Heart left ventricle (tissue), 16 donors: ENCODE measurements around the gene GTF2F1. TPM values are rescaled to one million over a fixed set of nuclear protein-coding genes. Genes with fewer than 3 reads are reported as not detected.
"Not testable (repeated sequence)": the region's sequence is repeated elsewhere in the genome, so short reads cannot be mapped to it uniquely, and the experiment has no call there.

Experiments
- ATAC-seq, 4 donors: fragments of 200-7000 bp; cut with Tn5 transposase; one replicate each; pipeline ENCODE4 v1.9.1; 2020 to 2022; ENCODE audit warnings: moderate library complexity in 4 of 4, mild to moderate bottlenecking in 3 of 4, moderate number of reproducible peaks in 1 of 4
- DNase-seq, 5 donors: peaks; one replicate each; pipeline ENCODE4 v3.0.0-alpha.2; 2020
- H3K27ac ChIP-seq, 12 donors: fragments of 200-600 bp; sonication (generic) in 4 of 12; one replicate each; pipeline versions ENCODE4 v1.5.0 to v1.8.0; 2016 to 2022; ENCODE audit warnings: mild to moderate bottlenecking in 2 of 12
- H3K27me3 ChIP-seq, 9 donors: fragments of 200-600 bp; sonication (generic) in 2 of 9; one replicate each; pipeline versions ENCODE4 v1.5.1 to v1.8.0; 2016 to 2022; ENCODE audit warnings: mild to moderate bottlenecking in 3 of 9
- H3K36me3 ChIP-seq, 9 donors: fragments of 200-600 bp; sonication (generic) in 2 of 9; one replicate each; pipeline versions ENCODE4 v1.5.0 to v1.8.0; 2018 to 2022; ENCODE audit warnings: mild to moderate bottlenecking in 2 of 9
- H3K4me1 ChIP-seq, 12 donors: fragments of 200-600 bp; sonication (generic) in 4 of 12; one replicate each; pipeline versions ENCODE4 v1.5.0 to v1.8.0; 2016 to 2022; ENCODE audit warnings: mild to moderate bottlenecking in 3 of 12
- H3K4me3 ChIP-seq, 12 donors: fragments of 200-600 bp; sonication (generic) in 4 of 12; one replicate each; pipeline versions ENCODE4 v1.5.0 to v1.8.0; 2017 to 2022; ENCODE audit warnings: mild to moderate bottlenecking in 9 of 12, moderate library complexity in 4 of 12
- H3K9me3 ChIP-seq, 12 donors: fragments of 200-600 bp; sonication (generic) in 4 of 12; one replicate each; pipeline versions ENCODE4 v1.5.0 to v1.8.0; 2016 to 2022; ENCODE audit warnings: mild to moderate bottlenecking in 1 of 12
- POLR2A ChIP-seq, 2 donors: fragments of 450-650 bp; IDR thresholded peaks; one replicate each; pipeline ENCODE4 v1.6.1; 2017; ENCODE audit warnings: antibody characterized with exemption in 2 of 2, mild to moderate bottlenecking in 2 of 2, moderate library complexity in 2 of 2
- WGBS, 4 donors: extraction: QIAGEN DNeasy Blood & Tissue Kit in 2 of 4; methylation state at CpG; one replicate each; pipeline versions ENCODE4 v1.1.5 to v1.1.7; 2013 to 2018; 5-methylcytosine and 5-hydroxymethylcytosine counted together
- intact Hi-C, 10 donors: fragments of 100-400 bp; cut with DNase I; formaldehyde crosslinking; loops; one replicate each; pipeline versions ENCODE4 v1.11.1 to v1.14.2; 2022
- polyA plus RNA-seq, 2 donors: library from polyadenylated mRNA; stranded (reverse); fragments of 200-250 nt; gene quantifications; one replicate each; pipeline ENCODE4 v1.2.3, GENCODE V29; 2013
- total RNA-seq, 9 donors: library from RNA; depleted of rRNA in 2 of 9; stranded (reverse); fragments of >200 nt in 2 of 9; fragmentation: NEBNext Ultra II Directional in 3 of 9; extraction: Animal tissue kit (Norgen Biotek cat#: 25700) in 3 of 9; gene quantifications; one replicate each; pipeline versions ENCODE4 v1.1.0 to v1.2.4, GENCODE V29; 2016 to 2023
- TF ChIP-seq, protein P1 (sequence below), 12 donors: fragments of 200-600 bp; sonication (generic) in 4 of 12; IDR thresholded peaks; one replicate each; pipeline versions ENCODE4 v1.5.0 to v1.8.0; 2018 to 2022; ENCODE audit warnings: antibody characterized with exemption in 12 of 12, mild to moderate bottlenecking in 5 of 12
- donor health status: ischemic (EF 13 %, LVEDD 7.1; RV severe dilation, severe dysfunction).
- donor health status: healthy with polysubstance abuse.
- donor health status: DM: no; HTN: yes; CAD: no.
- donor health status: DM: no; HTN: no; CAD: no.
- donor health status: ischemic (EF 25% LVEDD 6.9; RV normal size, moderate dysfunction).
- donor health status: ischemic (EF 25% LVEDD 5.7; RV mildly dilated, moderate dysfunction).
- donor health status: healthy.
- donor health status: DM: yes; HTN: yes; CAD: no.
- donor health status: ischemic (EF 35%, LVEDD 5.7; RV mildly dilated, moderate dysfunction).
- donor health status: nonischemic (EF 11% LVEDD 7.7; RV severe dilation, severe dysfunction).
- donor health status: DM: yes; HTN: yes; CAD: no.
- donor health status: PGD.
- donor health status: ischemic (EF 29% LVEDD 5.4; RV normal size, mild dysfunction).
- donor health status: nonischemic (EF 23%, LVEDD 6.1; RV moderate dilation, normal function).

GTF2F1 gene
- total and polyA plus RNA-seq, 11 donors, result 20.8 to 58.2 (median 29.8) TPM

DNA sequence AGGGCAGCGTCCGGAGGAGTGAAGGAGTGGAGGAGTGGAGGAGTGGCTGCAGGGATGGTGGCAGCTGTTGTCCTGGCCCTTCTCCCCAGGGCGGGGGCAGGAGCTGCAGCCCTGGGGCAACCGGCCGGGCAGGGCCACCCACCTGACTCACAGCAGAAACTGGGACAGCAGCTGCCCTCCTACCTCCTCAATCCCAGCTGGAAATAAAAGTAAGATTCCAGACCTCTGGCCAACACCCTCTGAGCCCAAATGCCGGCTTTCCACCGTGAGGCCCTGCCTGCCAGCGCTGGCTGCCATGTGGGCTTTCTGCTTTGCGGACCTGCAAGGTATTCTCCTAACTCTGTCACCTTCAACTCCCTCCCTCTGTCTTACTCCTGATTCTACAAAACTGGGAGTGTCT is 35.0 kb downstream of the GTF2F1 start:
- Histone ChIP-seq H3K9me3 (no peaks in the 10 kb centered on the region), H3K27me3 (no peaks in the 10 kb centered on the region), H3K4me1 (peaks cover 0 to 9% (median 7%) of the 10 kb centered on the region in 12 donors), H3K27ac (no peak overlapping the region), H3K36me3 (no peaks in the 10 kb centered on the region), H3K4me3 (no peak overlapping the region)
- ATAC-seq, result no peak
- 45 to 56% (median 53%) methylated on average over 9 of the region's 9 CpGs for WGBS, 4 donors
- no peak for DNase-seq
- TF ChIP-seq, protein P1, sequence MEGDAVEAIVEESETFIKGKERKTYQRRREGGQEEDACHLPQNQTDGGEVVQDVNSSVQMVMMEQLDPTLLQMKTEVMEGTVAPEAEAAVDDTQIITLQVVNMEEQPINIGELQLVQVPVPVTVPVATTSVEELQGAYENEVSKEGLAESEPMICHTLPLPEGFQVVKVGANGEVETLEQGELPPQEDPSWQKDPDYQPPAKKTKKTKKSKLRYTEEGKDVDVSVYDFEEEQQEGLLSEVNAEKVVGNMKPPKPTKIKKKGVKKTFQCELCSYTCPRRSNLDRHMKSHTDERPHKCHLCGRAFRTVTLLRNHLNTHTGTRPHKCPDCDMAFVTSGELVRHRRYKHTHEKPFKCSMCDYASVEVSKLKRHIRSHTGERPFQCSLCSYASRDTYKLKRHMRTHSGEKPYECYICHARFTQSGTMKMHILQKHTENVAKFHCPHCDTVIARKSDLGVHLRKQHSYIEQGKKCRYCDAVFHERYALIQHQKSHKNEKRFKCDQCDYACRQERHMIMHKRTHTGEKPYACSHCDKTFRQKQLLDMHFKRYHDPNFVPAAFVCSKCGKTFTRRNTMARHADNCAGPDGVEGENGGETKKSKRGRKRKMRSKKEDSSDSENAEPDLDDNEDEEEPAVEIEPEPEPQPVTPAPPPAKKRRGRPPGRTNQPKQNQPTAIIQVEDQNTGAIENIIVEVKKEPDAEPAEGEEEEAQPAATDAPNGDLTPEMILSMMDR (IDR thresholded peaks at IDR 0.05), result no peak
- TF ChIP-seq POLR2A (IDR thresholded peaks at IDR 0.05), result no peak
- intact Hi-C loops, result no loop called here

DNA sequence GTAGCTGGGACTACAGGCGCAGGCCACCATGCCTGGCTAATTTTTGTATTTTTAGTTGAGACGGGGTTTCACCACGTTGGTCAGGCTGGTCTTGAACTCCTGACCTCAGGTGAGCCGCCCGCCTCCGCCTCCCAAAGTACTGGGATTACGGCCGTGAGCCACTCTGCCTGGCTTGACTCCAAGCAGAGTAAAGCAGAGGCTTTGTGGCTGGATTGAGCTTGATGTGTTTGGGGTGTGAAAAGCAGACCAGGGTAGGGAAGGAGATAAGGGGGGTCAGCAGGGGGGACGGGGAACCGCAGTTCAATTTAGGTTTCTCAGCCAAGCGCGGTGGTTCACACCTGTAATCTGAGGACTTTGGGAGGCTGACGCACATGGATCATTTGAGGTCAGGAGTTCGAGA is 35.8 kb downstream of the GTF2F1 start:
- Histone ChIP-seq H3K4me3 (no peak overlapping the region), H3K27me3 (no peaks in the 10 kb centered on the region)
- 77 to 82% (median 79%) methylated on average over 14 of the region's 14 CpGs for WGBS, 4 donors

DNA sequence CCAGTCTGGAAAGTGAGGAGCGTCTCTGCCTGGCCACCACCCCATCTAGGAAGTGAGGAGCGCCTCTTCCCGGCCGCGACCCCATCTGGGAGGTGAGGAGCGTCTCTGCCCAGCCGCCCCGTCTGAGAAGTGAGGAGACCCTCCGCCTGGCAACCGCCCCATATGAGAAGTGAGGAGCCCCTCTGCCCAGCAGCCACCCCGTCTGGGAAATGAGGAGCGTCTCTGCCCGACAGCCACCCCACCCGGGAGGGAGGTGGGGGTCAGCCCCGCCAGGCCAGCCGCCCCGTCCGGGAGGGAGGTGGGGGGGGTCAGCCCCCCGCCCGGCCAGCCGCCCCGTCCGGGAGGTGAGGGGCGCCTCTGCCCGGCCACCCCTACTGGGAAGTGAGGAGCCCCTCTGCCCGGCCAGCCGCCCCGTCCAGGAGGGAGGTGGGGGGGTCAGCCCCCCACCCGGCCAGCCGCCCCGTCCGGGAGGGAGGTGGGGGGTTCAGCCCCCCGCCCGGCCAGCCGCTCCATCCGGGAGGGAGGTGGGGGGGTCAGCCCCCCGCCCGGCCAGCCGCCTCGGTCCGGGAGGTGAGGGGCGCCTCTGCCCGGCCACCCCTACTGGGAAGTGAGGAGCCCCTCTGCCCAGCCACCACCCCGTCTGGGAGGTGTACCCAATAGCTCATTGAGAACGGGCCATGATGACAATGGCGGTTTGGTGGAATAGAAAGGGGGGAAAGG is 37.5 kb downstream of the GTF2F1 start:
- intact Hi-C loops, ATAC-seq, DNase-seq, H3K27ac ChIP-seq, H3K9me3 ChIP-seq, H3K4me3 ChIP-seq, H3K4me1 ChIP-seq, H3K27me3 ChIP-seq, H3K36me3 ChIP-seq: not testable (repeated sequence)
- 93 to 96% (median 94%) methylated on average over 14 to 38 of the region's 46 CpGs for WGBS, 4 donors

More for the DNA sequence above, 35.8 kb downstream of the GTF2F1 start:
- Histone ChIP-seq H3K36me3 (no peaks in the 10 kb centered on the region), H3K27ac (no peak overlapping the region), H3K4me1 (peaks cover 0 to 2% (median under 1%) of the 10 kb centered on the region in 12 donors), H3K9me3 (no peaks in the 10 kb centered on the region)
- intact Hi-C loops, result no loop called here
- ATAC-seq (no peak), DNase-seq (no peak)
- no peak for TF ChIP-seq POLR2A (IDR thresholded peaks at IDR 0.05)
- TF ChIP-seq, protein P1 (IDR thresholded peaks at IDR 0.05), result no peak

DNA sequence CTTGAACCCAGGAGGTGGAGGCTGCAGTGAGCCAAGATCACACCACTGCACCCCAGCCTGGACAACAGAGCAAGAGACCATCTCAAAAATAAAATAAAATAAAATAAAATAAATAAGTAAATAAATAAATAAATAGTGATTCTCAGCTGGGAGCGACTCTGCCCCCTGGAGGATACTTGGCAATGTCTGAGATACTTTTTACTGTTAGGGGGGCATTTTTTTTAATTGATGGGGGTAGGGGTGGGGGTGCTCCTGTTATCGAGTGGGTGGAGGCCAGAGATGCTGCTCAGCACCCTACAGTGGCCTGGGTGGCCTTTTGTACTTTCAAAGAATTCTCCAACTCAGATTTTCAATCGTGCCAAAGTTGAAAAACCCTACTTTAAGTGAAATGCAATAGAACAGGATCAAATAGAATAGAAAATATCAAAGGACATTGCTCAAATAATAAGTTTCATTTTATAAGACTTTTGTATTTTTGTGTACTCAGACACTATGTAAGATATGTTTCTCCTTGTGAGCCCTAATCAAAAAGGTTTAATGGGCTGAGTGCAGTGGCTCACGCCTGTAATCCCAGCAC is 38.8 kb downstream of the GTF2F1 start:
- ATAC-seq (no peak), DNase-seq (no peak)
- Histone ChIP-seq H3K27ac (no peak overlapping the region), H3K27me3 (no peaks in the 10 kb centered on the region), H3K4me1 (no peaks in the 10 kb centered on the region), H3K9me3 (no peaks in the 10 kb centered on the region), H3K36me3 (no peaks in the 10 kb centered on the region), H3K4me3 (no peak overlapping the region)
- no peak for TF ChIP-seq POLR2A (IDR thresholded peaks at IDR 0.05)
- TF ChIP-seq, protein P1 (IDR thresholded peaks at IDR 0.05), result peak in 9 of 12 donors; percentile 23 to 52 (median 40)
- intact Hi-C loops, result no loop called here
- 58 to 69% (median 64%) methylated on average over 4 of the region's 4 CpGs for WGBS, 4 donors
